Hematopoietic multipotent progenitor cell treated with erythropoietin and hydrocortisone succinate and interleukin-3 and kit ligand, for 15 days (in vitro differentiated cells): ENCODE measurements around the gene LRWD1.
"Not testable (repeated sequence)": the region's sequence is repeated elsewhere in the genome, so short reads cannot be mapped to it uniquely, and the experiment has no call there.

ENCODE experiments used
- DNase-seq: peaks from one replicate; pipeline ENCODE4 v3.0.0-alpha.2; 2015; ENCODE audit warnings: low spot score

The LRWD1 gene

DNA sequence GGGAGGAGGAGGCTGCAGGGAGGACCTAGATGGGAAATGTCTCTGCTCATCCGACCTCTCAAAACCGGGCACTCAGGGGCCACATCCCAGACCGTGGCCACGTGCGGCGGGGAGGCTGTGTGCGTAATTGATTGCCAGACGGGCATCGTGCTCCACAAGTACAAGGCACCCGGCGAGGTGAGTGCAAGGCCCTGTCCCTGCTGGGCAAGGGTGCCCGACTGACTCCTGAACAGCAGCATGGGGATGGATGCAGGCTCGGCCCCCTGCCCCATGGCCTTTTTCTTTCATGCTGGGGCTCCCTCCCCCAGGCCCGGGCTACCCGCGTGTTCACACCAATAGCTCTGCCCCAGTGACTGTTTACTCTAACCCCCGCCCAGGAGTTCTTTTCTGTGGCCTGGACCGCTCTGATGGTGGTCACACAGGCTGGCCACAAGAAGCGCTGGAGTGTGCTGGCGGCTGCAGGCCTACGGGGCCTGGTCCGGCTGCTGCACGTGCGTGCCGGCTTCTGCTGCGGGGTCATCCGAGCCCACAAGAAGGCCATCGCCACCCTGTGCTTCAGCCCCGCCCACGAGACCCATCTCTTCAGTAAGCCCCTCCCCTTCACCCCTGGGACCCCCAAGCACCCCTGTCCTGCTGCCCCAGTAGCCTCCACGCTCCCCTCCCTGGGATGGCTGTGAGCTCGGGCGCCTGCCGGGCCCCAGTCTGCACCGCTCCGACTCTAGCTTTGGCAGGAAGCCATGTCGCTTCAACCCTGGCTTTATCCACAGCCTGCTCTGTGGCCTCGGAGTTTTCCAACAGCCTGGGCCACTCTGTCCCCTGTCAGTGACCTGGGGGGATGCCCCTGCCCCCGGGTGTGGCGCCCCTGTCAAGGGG lies 3.9 kb downstream of the LRWD1 start:
- DNase-seq, result no peak

DNA sequence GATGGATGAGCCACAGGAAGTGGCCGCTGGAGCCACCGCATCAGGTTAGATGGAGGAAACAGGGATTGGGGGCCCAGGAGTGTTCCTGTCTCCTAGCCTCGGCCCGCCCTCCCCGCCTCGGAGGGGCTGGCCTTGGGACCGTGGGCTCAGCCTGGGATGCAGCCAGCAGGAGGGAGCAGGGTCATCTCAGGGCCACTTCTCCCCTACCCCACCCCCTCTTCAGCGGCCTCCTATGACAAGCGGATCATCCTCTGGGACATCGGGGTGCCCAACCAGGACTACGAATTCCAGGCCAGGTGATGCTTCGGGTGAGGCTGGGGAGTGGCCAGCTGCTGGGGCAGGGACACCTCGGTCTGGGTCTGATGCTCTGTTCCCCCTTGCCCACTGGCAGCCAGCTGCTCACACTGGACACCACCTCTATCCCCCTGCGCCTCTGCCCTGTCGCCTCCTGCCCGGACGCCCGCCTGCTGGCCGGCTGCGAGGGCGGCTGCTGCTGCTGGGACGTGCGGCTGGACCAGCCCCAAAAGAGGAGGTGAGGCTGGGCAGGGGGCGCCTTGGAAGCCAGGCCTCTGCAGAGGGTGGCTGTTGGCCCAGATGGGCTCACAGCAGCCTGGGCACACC lies 4.7 kb downstream of the LRWD1 start:
- no peak for DNase-seq

DNA sequence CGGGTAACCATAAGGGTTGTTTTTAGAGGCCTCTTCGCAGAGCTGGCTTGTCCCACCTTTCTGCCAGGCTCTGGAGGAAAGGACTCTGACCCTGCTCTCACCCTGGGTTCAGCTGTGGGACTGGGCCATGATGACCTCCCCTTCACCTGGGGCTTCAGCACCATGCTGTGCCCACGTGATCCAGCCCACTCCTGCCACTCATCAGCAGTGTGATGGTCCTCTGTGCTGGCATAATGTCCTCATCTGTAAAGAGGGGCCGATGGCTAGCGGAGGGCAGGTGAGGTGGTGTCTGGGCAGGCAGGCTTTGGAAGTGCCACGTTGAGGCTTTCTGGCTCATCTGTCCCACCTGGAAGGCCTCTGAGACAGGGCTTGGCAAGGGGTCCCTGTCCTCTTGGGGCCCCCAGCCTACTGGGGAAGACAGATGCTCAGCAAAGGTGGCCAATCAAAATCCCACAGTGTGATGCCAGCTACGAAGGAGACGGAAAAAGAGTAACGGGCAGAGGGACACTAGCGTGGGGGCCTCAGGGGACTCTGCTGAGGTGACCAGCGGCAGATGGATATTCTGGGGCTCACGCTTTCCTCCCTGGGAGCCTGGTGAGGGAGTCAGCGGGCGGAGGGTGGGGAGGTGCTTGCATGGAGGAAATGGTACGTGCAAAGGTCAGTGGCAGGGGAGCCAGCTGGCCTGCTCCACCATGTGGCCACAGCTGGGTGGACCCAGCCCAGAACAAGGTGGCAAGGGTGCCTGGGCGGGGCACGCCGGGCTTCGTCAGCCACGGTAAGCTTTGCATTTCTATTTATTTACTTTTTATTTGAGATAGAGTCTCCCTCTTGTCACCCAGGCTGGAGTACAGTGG lies 5.4 kb downstream of the LRWD1 start:
- DNase-seq, result no peak

DNA sequence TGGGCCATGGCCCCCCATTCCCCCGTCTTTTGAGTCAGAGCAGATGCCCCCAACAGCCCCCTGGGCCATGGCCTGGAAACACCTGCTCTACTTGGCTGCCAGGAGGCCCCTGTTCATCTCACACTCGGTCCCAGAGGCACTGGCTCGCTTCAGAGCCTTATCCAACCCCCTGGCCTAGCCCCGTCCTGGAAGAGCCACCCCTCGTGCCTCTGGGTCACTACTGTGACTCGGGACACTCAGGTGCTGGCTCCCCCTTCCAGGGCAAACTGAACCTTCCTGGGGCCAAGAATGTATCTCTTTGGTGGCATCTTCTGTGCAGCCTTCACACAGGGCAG lies 7.0 kb downstream of the LRWD1 start:
- no peak for DNase-seq

DNA sequence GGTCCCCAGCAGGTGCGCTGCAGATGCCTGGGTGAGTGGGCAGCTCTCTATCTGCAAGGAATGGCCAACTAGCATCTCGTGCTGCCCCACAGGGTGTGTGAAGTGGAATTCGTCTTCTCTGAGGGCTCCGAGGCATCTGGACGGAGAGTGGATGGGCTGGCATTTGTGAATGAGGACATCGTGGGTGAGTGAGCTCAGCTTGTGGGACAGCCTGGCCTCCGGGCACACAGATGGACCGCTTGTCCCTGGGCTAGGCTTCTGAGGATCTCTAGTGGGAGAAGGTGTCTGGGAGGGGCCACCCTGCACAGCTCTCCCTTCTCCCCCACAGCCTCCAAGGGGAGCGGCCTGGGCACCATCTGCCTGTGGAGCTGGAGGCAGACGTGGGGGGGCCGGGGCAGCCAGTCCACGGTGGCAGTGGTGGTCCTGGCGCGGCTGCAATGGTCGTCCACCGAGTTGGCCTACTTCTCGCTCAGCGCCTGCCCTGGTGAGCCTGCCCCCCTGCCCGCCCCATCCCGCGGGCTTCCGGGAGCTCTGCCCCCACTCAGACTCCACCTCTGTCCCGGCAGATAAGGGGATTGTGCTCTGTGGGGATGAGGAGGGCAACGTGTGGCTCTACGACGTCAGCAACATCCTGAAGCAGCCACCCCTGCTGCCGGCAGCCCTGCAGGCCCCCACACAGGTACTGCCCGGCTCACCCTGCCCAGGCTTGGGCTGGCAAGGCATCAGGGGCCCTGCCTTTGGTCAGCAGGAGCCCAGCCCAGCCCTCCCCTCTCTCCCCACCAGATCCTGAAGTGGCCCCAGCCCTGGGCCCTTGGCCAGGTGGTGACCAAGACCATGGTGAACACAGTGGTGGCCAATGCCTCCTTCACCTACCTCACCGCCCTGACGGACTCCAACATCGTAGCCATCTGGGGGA lies 7.6 kb downstream of the LRWD1 start:
- no peak for DNase-seq

DNA sequence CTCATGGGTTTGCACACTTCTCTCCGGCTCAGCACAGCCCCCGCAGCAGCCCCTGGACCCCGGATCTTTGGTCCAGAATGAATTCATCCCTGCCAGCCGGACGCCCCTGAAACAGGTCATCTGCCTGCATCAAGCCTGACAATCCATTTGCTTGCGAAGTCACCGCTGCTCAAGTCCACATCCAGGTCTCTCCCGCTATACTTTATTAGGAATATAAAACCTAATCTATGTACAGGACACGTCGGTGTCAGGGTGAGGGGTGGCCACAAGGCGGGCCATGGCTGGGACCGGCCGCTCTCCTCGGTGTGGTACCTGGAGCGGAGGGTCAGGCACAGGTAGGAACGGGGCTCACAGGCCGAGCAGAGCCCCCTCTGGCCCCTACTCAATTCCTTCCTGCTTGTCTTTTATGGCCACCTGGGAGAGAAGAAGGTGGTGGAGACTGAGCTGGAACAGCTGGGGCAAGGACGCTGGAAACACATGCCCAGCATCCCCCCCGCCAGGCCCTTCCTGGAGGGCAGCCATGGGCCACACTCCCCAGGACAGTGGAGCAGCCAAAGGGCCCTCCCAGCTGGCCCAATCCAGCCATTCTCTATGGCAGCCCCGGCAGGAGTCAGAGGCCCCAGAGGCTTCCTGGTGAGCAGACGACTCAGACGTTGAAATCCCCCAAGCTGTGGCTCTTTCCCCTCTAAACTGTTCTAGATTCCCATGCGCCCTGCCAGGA lies 8.6 kb downstream of the LRWD1 start:
- no peak for DNase-seq

DNA sequence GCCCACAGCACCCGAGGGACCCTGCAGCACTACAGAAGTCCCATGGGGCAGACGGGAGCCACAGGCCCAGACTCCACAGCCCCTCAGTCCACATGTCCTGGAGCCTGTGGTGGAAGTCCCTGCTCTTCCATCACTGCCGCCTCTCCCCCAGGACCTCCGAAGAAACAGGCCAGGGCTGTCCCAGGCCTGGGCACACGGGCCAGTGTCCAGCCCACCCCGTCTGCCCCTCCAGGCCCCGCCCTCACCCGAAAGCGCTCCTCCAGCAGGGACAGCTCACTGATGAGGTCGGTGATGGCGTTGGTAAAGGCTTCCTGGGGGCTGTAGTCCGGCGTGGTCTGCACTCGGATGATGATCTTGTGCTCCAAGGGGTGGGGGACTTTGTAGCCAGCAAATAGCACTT lies 9.3 kb downstream of the LRWD1 start:
- DNase-seq, result not testable (repeated sequence)

DNA sequence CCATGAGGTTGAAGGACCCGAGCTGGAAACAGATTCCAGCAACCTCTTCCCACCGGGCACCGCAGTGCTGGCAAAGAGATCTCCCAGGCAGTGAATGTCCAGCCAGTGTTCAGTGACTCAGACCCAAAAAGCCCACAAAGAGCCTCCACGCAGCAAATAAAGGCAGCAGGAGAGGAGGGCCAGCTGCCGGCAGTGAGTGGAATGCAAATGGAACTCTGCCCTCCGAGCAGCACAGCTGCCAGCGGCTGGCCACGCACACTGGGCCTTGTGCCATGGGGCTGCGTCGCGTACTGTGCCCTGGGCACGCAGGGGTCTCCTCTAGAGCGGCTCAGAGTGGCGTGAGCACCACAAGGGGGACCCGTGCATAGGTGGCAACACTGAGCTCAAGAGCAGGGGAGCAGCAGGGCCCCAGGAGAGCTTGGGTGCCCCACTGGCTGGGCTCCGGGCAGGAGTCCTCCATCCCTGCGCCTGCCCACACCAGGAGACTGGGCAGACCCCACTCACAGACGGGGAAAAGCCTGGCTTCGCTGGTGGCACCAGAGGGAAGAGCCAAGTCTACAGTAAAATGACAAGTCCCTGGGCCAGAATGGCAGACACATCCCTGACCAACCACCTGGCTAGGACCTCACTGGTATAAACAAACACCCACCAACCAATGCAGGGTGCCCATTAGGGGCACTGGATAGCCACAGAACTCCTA lies 10.1 kb downstream of the LRWD1 start:
- not testable (repeated sequence) for DNase-seq

DNA sequence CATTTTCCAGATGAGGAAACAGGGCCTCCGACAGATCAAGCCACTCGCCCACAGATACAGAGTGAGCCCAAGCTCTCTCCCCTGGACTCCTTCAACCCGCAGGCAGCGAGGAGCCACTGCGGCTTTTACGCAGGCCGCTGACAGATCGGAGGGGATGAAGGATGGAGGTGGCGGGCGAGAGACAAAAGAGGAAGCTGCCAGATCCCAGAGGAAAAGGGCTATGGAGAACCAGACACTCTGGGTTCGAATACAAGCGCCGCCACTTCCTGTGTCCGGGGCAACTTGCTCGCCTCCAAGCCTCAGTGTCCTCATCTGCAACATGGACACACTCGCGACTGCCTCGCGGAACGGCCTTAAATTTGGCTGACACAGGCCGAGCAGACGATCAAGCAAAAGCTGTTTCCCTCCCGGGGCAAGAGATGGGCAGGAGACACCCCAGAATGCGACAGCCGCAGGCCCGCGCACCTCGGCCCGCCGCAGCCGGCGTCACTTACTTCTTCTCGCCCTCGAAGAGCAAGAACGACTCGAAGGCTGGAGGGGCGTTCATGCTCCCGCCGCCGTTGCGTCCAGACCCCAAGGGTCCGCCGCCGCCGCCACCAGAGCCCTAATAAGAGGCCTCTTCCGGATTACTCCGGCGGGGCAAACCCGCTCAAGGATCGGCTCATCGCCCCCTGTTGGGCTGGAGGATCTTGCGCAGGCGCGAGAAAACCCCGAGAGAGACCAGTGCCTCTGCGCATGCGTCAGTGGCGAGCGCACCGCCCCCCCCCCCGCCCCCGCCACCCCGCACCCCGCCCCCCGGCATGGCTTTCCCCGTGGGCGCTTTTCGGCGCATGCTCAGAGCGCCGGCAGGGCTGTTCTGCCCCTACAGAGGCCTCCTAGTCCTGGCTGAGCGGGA lies 13.8 kb downstream of the LRWD1 start, which contains the start of gene POLR2J:
POLR2J (minus strand) TSS at position 609 of the 895 bp plus-strand sequence; CDS start at position 547, 62 bp downstream.
- DNase-seq, result peak; percentile 83

DNA sequence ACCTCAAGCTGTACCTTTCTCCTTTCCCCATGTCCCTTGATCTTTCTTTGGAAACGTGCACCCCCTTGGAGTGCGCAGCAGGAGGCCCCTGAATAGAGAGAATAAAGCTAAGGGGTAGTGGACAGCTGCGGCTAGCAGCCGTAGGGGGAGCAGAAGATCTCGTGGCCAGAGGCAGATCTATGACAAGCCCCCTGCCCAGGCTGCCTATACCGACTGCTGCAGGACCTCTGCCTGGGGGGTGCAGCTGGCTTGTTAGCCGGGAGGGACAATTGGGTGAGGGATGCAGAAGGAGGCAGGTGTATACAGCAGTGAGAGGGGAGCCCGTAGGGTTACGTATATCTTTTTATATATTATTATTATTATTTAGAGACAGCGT lies 14.4 kb downstream of the LRWD1 start:
- DNase-seq, result not testable (repeated sequence)

DNA sequence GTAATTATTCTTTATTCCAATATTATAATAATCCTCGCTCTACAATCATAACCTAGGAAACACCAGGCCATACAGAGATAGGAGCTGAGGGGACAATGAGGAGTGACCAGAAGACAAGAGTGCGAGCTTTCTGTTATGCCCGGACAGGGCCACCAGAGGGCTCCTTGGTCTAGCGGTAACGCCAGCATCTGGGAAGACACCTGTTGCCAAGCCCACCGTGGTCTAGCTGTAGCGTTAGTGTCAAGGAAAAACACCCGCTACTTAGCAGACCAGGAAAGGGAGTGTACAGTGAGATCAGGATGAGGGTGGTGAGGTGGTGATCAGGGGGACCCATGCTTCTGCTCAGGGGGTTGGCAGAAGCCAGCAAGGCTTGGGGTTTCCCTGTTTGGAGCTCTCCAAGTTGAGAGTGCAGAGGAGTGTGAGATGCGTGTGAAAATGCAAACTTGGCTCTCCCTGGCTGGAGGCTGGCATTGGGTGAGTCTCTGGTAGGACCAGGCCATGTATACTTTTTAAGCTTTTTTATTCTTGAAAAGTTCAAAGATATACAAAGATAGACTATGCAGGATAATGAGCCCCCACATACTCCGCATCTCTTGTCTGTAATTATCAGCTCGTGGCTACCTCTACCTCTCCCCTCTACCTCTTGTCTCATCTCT lies 15.3 kb downstream of the LRWD1 start:
- not testable (repeated sequence) for DNase-seq

DNA sequence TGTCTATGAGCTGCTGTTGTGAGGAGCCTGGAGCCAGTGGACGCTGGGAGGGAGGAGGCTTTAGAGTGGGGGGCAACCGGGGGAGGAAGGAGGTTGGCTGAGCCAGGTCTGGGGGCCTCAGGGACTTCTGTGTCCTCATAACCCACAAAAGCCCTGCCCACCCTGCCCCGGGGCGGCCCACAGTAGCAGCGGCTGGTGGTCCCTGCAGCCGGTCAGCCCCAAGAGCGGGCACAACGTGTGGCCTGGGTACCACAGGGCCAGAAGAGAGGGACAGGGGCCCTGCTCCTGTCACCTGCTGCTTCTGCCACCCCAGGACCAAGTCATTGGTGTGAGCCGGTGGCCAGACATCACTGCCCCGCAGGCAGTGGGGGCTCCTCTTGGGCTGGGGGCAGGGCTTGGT lies 17.2 kb downstream of the LRWD1 start:
- not testable (repeated sequence) for DNase-seq

DNA sequence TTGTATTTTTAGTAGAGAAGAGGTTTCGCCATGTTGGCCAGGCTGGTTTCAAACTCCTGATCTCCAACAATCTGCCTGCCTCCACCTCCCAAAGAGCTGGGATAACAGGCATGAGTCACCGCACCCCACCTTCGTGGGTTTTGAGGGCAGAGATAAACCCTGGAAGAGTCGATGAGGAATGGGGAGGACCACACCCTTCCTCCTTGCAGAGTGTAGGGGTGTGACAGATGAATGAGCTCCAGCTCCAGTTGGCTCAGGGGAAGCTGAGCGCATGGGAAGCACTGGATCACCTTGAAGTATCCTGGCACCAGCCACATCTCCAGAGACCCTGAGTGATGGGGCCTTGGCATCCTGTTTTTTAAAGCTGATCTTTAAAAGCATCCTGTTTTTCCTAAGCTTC lies 19.5 kb downstream of the LRWD1 start:
- not testable (repeated sequence) for DNase-seq

DNA sequence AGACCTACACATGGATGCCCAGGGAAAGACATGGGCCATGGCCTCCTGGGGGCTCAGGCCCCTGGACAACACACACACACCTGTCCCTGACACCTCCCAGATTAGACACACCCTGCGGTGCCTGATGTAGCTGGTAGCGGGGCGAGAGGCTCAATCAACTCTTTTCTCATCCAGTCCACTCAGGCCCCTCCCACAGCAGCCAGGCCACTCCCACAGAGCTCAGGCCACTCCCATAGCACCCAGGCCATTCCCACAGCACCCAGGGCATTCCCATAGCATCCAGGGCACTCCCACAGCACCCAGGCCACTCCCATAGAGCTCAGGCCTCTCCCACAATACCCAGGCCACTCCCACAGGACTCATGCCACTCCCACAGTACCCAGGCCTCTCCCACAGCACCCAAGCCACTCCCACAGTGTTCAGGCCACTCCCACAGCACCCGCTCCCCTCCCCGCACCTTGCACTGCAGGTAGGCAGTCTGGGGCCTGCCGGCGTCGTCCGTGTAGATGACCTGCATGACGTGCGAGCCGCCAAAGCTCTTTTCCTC lies 25.8 kb downstream of the LRWD1 start:
- DNase-seq, result not testable (repeated sequence)

DNA sequence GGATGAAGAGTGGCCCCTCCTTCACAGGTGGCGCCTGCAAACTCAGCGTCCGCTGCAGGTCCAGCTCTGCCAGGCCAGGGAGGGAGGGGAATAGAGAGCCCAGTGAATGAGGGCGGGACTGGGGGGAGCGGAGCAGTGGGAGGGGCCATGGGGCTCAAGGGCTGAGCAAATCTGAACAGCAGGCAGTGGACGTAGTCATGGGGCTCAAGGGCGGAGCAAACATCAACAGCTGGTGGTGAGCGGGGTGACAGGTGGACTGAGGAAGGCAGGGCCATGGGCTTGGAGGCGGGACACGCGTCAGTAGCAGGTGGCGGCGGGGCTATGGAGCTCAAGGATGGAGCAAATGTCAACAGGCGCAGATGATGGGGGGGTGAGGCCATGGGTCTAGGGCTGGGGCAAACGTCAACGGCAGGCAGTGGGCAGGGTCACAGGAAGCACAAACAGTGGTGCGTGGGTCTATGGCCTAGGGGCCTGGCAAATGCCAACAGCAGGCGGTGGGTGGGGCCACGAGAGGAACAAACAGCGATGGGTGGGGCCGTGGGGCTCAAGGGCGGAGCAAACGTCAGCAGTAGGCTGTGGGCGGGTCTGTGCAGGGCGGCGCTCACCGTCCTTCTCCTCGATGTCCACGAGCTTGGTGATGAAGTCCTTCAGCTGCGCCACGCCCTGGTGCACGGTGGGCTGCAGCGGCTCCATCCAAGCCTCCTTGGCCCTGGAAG lies 28.6 kb downstream of the LRWD1 start:
- not testable (repeated sequence) for DNase-seq

DNA sequence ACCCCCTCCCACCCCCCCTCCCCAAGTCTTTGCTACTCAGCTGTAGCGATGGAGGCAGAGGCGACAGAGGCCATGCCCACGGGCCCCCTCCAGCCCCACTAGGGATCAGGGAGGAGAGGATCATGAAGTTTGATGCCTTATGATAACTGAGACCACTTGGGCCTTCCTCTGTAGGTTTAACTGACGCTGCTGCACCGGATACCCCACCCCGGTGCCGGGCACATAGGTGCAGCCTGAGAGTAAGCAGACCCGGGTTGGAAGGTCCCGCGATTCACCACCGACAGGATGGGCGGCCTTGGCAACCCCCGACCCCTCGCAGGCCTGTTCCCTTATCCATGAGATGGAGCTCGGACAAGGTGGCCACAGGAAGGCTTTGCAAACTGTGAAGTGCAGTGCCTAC lies 29.2 kb downstream of the LRWD1 start:
- DNase-seq, result not testable (repeated sequence)

DNA sequence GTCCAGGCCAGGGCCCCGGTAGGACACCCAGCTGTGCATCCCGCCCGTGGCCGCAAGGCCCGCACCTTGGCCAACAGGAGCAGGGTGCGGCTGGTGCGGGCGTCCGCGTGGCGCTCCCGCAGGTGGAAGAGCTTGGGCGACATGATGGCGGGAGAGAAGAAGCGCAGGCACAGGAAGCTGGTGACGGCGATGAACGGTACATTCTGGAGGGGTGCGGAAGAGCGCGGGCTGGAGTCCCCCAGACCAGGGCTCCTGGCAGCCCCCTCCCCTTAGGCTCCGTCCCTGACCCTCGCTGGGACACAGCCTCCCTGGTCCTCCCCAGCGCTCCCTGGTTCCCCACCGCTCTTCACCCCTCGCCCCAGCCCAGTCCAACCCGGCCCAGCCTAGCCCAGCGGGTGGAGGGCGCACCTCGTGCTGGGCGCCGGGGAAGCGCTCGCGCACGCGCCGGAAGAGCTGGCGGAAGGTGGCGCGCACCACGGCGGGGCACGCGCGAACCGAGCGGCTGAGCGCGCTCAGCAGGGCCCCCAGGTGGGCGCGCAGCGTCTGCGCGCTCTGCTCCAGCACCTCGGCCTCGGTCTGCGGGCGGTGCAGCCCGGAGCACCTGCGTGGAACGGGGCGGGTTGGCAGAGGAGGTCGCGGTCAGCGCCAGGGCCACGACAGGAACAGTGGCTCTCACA lies 29.8 kb downstream of the LRWD1 start:
- not testable (repeated sequence) for DNase-seq
